GM12878 (cell line): ENCODE results near the gene BDH1. TPM values are rescaled to one million over a fixed set of nuclear protein-coding genes. Genes with fewer than 3 reads are reported as not detected.

ENCODE experiments used
- ATAC-seq: fragments of 200-7000 bp; cut with Tn5 transposase; 3 replicates; pipeline ENCODE4 v1.9.1; 2020; ENCODE audit warnings: mild to moderate bottlenecking, moderate library complexity
- BruUV-seq: library from RNA; stranded (reverse); fragments of 400-500 nt; replicated peaks from 2 replicates; lab custom pipeline; 2021; lab: Mats Ljungman, UMichigan
- CTCF ChIA-PET: fragments of 300-600 bp; sonication (Branson Sonifier 250); formaldehyde crosslinking; extraction: SDS; loops from one replicate; lab custom pipeline; 2021; ENCODE audit warnings: inconsistent platforms; lab: Yijun Ruan, JAX
- POLR2A ChIA-PET: fragments of 350-600 bp; formaldehyde crosslinking; extraction: SDS; loops from one replicate; lab custom pipeline; 2021; ENCODE audit warnings: inconsistent platforms; lab: Charles Lee
- RAD21 ChIA-PET: fragments of 300-600 bp; sonication (Branson Sonifier 250); formaldehyde crosslinking; loops from one replicate; lab custom pipeline; 2023; ENCODE audit warnings: antibody characterized with exemption; ENCODE audit not compliant: unreplicated experiment; lab: Charles Lee
- SMC1A ChIA-PET: fragments of 300-600 bp; sonication (Branson Sonifier 250); formaldehyde crosslinking; loops from one replicate; lab custom pipeline; 2023; ENCODE audit not compliant: unreplicated experiment, uncharacterized antibody; lab: Charles Lee
- DNase-seq: peaks from one replicate; pipeline ENCODE4 v3.0.0-alpha.2; 2011; ENCODE audit warnings: low read depth, low spot score
- FAIRE-seq: peaks from 3 replicates; lab custom pipeline; 2011; peaks lifted over from hg19 to GRCh38; lab: Jason Lieb, UNC
- H2AFZ ChIP-seq: 2 replicates; pipeline ENCODE4 v1.6.0; 2011; ENCODE audit warnings: low read depth, low read length, control low read depth; ENCODE audit not compliant: control insufficient read depth
- H3K27ac ChIP-seq: 2 replicates; pipeline ENCODE4 v1.5.1; 2011; ENCODE audit warnings: control low read depth; ENCODE audit not compliant: control insufficient read depth, insufficient read depth
- H3K27me3 ChIP-seq, 2 experiments: replicated peaks in 1 of 2; 2 replicates each; pipeline versions ENCODE4 v1.6.0 to v1.6.1; 2011; ENCODE audit warnings: low read length in 1 of 2; ENCODE audit not compliant: control insufficient read depth in 2 of 2, insufficient read depth in 2 of 2
- H3K36me3 ChIP-seq, 2 experiments: 2 replicates each; pipeline ENCODE4 v1.5.1; 2011; ENCODE audit warnings: low read length in 1 of 2; ENCODE audit not compliant: control insufficient read depth in 2 of 2, insufficient read depth in 2 of 2
- H3K4me1 ChIP-seq: 2 replicates; pipeline ENCODE4 v1.6.1; 2011; ENCODE audit warnings: mild to moderate bottlenecking, low read length, moderate library complexity, mixed read lengths; ENCODE audit not compliant: control insufficient read depth, insufficient read depth
- H3K4me2 ChIP-seq: 2 replicates; pipeline ENCODE4 v1.6.0; 2011; ENCODE audit warnings: control low read depth; ENCODE audit not compliant: control insufficient read depth, insufficient read depth
- H3K4me3 ChIP-seq: fragments of 200-600 bp; sonication (generic); 2 replicates; pipeline ENCODE4 v1.5.1; 2016
- H3K79me2 ChIP-seq: 2 replicates; pipeline ENCODE4 v1.6.0; 2011; ENCODE audit warnings: low read length; ENCODE audit not compliant: control insufficient read depth, insufficient read depth
- H3K9ac ChIP-seq: 2 replicates; pipeline ENCODE4 v1.8.0; 2011; ENCODE audit warnings: low read length, control low read depth, mixed read lengths; ENCODE audit not compliant: control insufficient read depth, insufficient read depth
- H3K9me3 ChIP-seq: replicated peaks from 3 replicates; pipeline ENCODE4 v1.5.1; 2011; ENCODE audit warnings: mild to moderate bottlenecking, low read length; ENCODE audit not compliant: control insufficient read depth, insufficient read depth
- H4K20me1 ChIP-seq: 2 replicates; pipeline ENCODE4 v1.6.0; 2011; ENCODE audit not compliant: control insufficient read depth, insufficient read depth
- CHD1 ChIP-seq: IDR thresholded peaks from 2 replicates; pipeline ENCODE4 v1.6.1; 2012; ENCODE audit warnings: low read depth, low read length, improper control_type of control experiment
- EED ChIP-seq: sonication (generic); IDR thresholded peaks from 2 replicates; pipeline ENCODE4 v1.6.1; 2016; ENCODE audit warnings: antibody characterized with exemption, low read depth
- FOXM1 ChIP-seq: IDR thresholded peaks from 2 replicates; pipeline ENCODE4 v1.6.1; 2012; ENCODE audit warnings: low read depth, mild to moderate bottlenecking, inconsistent platforms, low read length, moderate library complexity
- HDAC6 ChIP-seq: fragments of 200-600 bp; sonication (generic); IDR thresholded peaks from one replicate; pipeline ENCODE4 v1.8.0; 2017; ENCODE audit warnings: antibody characterized with exemption; ENCODE audit not compliant: unreplicated experiment
- HSF1 ChIP-seq: fragments of 150-350 bp; IDR thresholded peaks from 2 replicates; pipeline ENCODE4 v1.6.1; 2014; ENCODE audit warnings: mild to moderate bottlenecking, low read depth, low read length
- PAX5 ChIP-seq: IDR thresholded peaks from 2 replicates; pipeline ENCODE4 v1.6.1; 2011; ENCODE audit warnings: low read depth, low read length, borderline replicate concordance
- POLR2AphosphoS2 ChIP-seq: IDR thresholded peaks from 2 replicates; pipeline ENCODE4 v1.6.1; 2011; ENCODE audit warnings: low read depth, mild to moderate bottlenecking, low read length, improper control_type of control experiment, moderate library complexity
- RB1 ChIP-seq: fragments of 450-650 bp; formaldehyde crosslinking; IDR thresholded peaks from 2 replicates; pipeline ENCODE4 v1.6.1; 2017; ENCODE audit warnings: mild to moderate bottlenecking, borderline replicate concordance
- RCOR1 ChIP-seq: conservative IDR thresholded peaks from 2 replicates; pipeline ENCODE4 v1.6.1; 2012; ENCODE audit warnings: low read depth, low read length, improper control_type of control experiment
- SMAD5 ChIP-seq: IDR thresholded peaks from 2 replicates; pipeline ENCODE4 v1.6.1; 2016; ENCODE audit warnings: antibody characterized with exemption, low read depth
- SMARCA5 ChIP-seq: fragments of 450-650 bp; IDR thresholded peaks from 2 replicates; pipeline ENCODE4 v1.6.1; 2017; ENCODE audit warnings: mild to moderate bottlenecking
- SMC3 ChIP-seq: IDR thresholded peaks from 2 replicates; pipeline ENCODE4 v1.6.1; 2011; ENCODE audit warnings: low read length, improper control_type of control experiment, borderline replicate concordance
- SREBF1 ChIP-seq: IDR thresholded peaks from 2 replicates; pipeline ENCODE4 v1.6.1; 2012; ENCODE audit warnings: mild to moderate bottlenecking, low read length
- STAT1 ChIP-seq: fragments of 450-650 bp; conservative IDR thresholded peaks from 2 replicates; pipeline ENCODE4 v1.6.1; 2014; ENCODE audit warnings: antibody characterized with exemption, mild to moderate bottlenecking
- WRNIP1 ChIP-seq: IDR thresholded peaks from 2 replicates; pipeline ENCODE4 v1.6.1; 2011; ENCODE audit warnings: low read depth, low read length, improper control_type of control experiment, borderline replicate concordance
- WGBS: methylation state at CpG from one replicate; pipeline ENCODE4 v1.1.6; 2016; ENCODE audit warnings: low lambda C conversion rate; ENCODE audit not compliant: insufficient replicate concordance, insufficient coverage; ENCODE audit errors: missing lambda C conversion rate; 5-methylcytosine and 5-hydroxymethylcytosine counted together
- in situ Hi-C: fragments of 300-500 bp; cut with MboI; formaldehyde crosslinking; loops from 9 replicates; pipeline ENCODE4 v1.14.3; 2018; ENCODE audit warnings: mixed read lengths
- intact Hi-C: fragments of 100-400 bp; cut with micrococcal nuclease; formaldehyde crosslinking; loops from one replicate; pipeline ENCODE4 v1.14.2; 2022; ENCODE audit not compliant: unreplicated experiment
- polyA plus RNA-seq, 11 experiments: library from polyadenylated mRNA; depleted of rRNA in 4 of 11; unstranded in 6 of 11; stranded (reverse) in 5 of 11; fragments of >200 nt; fragmentation: Nextera tagmentation in 4 of 11; fragmentation: Illumina TruSeq in 1 of 11; extraction: Ambion mirVana in 4 of 11; extraction: Trizol in 1 of 11; gene quantifications; 1 replicate in 1 of 11; 2 replicates in 10 of 11; pipeline versions ENCODE4 v1.2.1 to v1.2.3, GENCODE V29; 2011 to 2016; ENCODE audit warnings: inconsistent platforms in 2 of 11, missing spikeins in 2 of 11, low read depth in 1 of 11
- total RNA-seq, 4 experiments: library from RNA; depleted of rRNA in 3 of 4; stranded (reverse); fragments of >200 nt in 3 of 4; fragmentation: Illumina TruSeq in 1 of 4; extraction: Trizol in 1 of 4; gene quantifications; 2 replicates each; pipeline versions ENCODE4 v1.2.1 to v1.2.3, GENCODE V29; 2013 to 2021

The BDH1 gene
- total and polyA plus RNA-seq, 10 of the 15 experiments (the other 5 are each of a cell fraction or from before 2014, with no cell fraction given), result 11.3 to 84.5 (median 60.3) TPM

- no TSS peak for BruUV-seq
- ATAC-seq (no peak), DNase-seq (no peak), FAIRE-seq (no peak)
- WGBS, result 91% methylated on average over 13 of the region's 13 CpGs
- Histone ChIP-seq H3K36me3 (peaks cover 0 to 12% of the 10 kb centered on the region in 2 experiments; a peak in 3 of 4 replicates), H3K27me3 (no peaks in the 10 kb centered on the region), H3K4me2 (no peak overlapping the region), H4K20me1 (no peaks in the 10 kb centered on the region), H3K27ac (no peak overlapping the region), H2AFZ (no peak overlapping the region), H3K9ac (no peak overlapping the region), H3K79me2 (no peaks in the 10 kb centered on the region), H3K4me1 (no peaks in the 10 kb centered on the region), H3K4me3 (no peak overlapping the region), H3K9me3 (no peaks in the 10 kb centered on the region)
- TF ChIP-seq CHD1 (no peak), FOXM1 (no peak), SMC3 (no peak), RB1 (no peak), POLR2AphosphoS2 (no peak), EED (no peak), RCOR1 (no peak), HSF1 (no peak), HDAC6 (no peak), SMARCA5 (no peak), SMAD5 (no peak), SREBF1 (no peak), PAX5 (no peak), WRNIP1 (no peak), STAT1 (no peak)
- RAD21 ChIA-PET, result no interaction called here
- in situ Hi-C loops (loop anchor here (25.0 kb wide), 1 partner anchor 535 kb away; no protein-coding TSS in a partner anchor), intact Hi-C loops (no loop called here)
- SMC1A ChIA-PET, result no interaction called here
- CTCF ChIA-PET, result no interaction called here
- POLR2A ChIA-PET, result no interaction called here
These were observed 33.5 kb downstream of the BDH1 start for GRCh38 chr3:197522183-197522715.
